Thyroid gland (tissue), 4 donors: ENCODE measurements around the gene IL25.

Experiments
- CTCF ChIP-seq, 6 experiments: fragments of 200-600 bp in 3 of 6; fragments of 450-650 bp in 3 of 6; sonication (generic) in 3 of 6; IDR thresholded peaks; one replicate each; pipeline ENCODE4 v1.5.1; 2016 to 2019; ENCODE audit warnings: antibody characterized with exemption in 6 of 6, mild to moderate bottlenecking in 2 of 6, inconsistent platforms in 1 of 6, moderate library complexity in 1 of 6
- POLR2A ChIP-seq, 2 donors: fragments of 450-650 bp; IDR thresholded peaks; one replicate each; pipeline ENCODE4 v1.6.1; 2017; ENCODE audit warnings: antibody characterized with exemption in 2 of 2, mild to moderate bottlenecking in 2 of 2, moderate library complexity in 1 of 2

DNA sequence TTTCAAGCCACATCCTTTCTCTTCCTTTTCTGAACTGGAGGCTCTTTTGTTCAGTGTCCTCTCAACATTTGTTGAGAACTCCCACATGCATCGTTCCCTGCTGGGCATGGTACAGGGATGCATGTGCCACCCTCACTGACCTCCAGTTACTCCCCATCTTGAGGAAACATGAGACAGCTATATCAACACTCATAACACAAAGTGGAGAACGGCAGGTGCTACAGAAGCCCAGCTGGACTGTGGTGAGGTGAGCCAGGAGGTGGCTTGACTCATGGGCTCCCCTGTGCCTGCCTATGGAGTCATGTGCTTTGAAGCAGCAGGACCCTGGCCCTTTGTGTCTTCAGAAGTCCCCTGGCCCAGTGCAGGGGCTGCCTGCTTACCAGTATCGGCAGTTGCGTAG lies 25.7 kb downstream of the IL25 start:
- no peak for TF ChIP-seq CTCF (IDR thresholded peaks at IDR 0.05)
- TF ChIP-seq POLR2A (IDR thresholded peaks at IDR 0.05), result no peak
